Parathyroid adenoma (tissue), 2 donors: ENCODE results near the gene PRKCA.

Source experiments
- H2AFZ ChIP-seq: fragments of 300-600 bp; sonication (generic); one replicate; pipeline ENCODE4 v1.7.0; 2017; ENCODE audit warnings: antibody characterized with exemption, mild to moderate bottlenecking
- H3K27ac ChIP-seq: fragments of 300-600 bp; sonication (generic); one replicate; pipeline ENCODE4 v1.7.0; 2017
- H3K27me3 ChIP-seq: fragments of 300-600 bp; sonication (generic); one replicate; pipeline ENCODE4 v1.7.0; 2017; ENCODE audit warnings: low read length; ENCODE audit not compliant: control insufficient read depth, insufficient read depth
- H3K36me3 ChIP-seq: fragments of 300-600 bp; sonication (generic); one replicate; pipeline ENCODE4 v1.7.0; 2017; ENCODE audit warnings: low read length; ENCODE audit not compliant: control insufficient read depth, insufficient read depth
- H3K4me1 ChIP-seq: fragments of 300-600 bp; sonication (generic); one replicate; pipeline ENCODE4 v1.7.0; 2017; ENCODE audit warnings: control low read depth
- H3K4me2 ChIP-seq: fragments of 300-600 bp; sonication (generic); one replicate; pipeline ENCODE4 v1.7.0; 2017; ENCODE audit warnings: low read length
- H3K4me3 ChIP-seq: fragments of 300-600 bp; sonication (generic); one replicate; pipeline ENCODE4 v1.7.0; 2017; ENCODE audit warnings: low read depth, low read length
- H3K79me2 ChIP-seq: fragments of 300-600 bp; sonication (generic); one replicate; pipeline ENCODE4 v1.7.0; 2017; ENCODE audit warnings: control low read depth
- H3K9ac ChIP-seq: fragments of 300-600 bp; sonication (generic); one replicate; pipeline ENCODE4 v1.7.0; 2017; ENCODE audit warnings: mild to moderate bottlenecking
- H3K9me3 ChIP-seq: fragments of 300-600 bp; sonication (generic); one replicate; pipeline ENCODE4 v1.7.0; 2017; ENCODE audit warnings: low read length; ENCODE audit not compliant: control insufficient read depth
- TF ChIP-seq, protein P1 (sequence below): fragments of 300-600 bp; sonication (generic); IDR thresholded peaks from one replicate; pipeline ENCODE4 v1.7.0; 2017; ENCODE audit warnings: antibody characterized with exemption, mild to moderate bottlenecking
- donor health status: primary hyperparathyroidism.

PRKCA gene

GRCh38 chr17:66755101-66755943 lies 452.9 kb downstream of the PRKCA start:
- no peaks in the 10 kb centered on the region for H3K36me3 ChIP-seq
- H3K9ac ChIP-seq, result no peak overlapping the region
- TF ChIP-seq, protein P1, sequence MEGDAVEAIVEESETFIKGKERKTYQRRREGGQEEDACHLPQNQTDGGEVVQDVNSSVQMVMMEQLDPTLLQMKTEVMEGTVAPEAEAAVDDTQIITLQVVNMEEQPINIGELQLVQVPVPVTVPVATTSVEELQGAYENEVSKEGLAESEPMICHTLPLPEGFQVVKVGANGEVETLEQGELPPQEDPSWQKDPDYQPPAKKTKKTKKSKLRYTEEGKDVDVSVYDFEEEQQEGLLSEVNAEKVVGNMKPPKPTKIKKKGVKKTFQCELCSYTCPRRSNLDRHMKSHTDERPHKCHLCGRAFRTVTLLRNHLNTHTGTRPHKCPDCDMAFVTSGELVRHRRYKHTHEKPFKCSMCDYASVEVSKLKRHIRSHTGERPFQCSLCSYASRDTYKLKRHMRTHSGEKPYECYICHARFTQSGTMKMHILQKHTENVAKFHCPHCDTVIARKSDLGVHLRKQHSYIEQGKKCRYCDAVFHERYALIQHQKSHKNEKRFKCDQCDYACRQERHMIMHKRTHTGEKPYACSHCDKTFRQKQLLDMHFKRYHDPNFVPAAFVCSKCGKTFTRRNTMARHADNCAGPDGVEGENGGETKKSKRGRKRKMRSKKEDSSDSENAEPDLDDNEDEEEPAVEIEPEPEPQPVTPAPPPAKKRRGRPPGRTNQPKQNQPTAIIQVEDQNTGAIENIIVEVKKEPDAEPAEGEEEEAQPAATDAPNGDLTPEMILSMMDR, result no peak
- H3K4me2 ChIP-seq, result no peak overlapping the region
- H3K4me1 ChIP-seq, result no peaks in the 10 kb centered on the region
- no peak overlapping the region for H2AFZ ChIP-seq
- no peak overlapping the region for H3K27ac ChIP-seq
- no peaks in the 10 kb centered on the region for H3K9me3 ChIP-seq
- no peaks in the 10 kb centered on the region for H3K79me2 ChIP-seq
- no peaks in the 10 kb centered on the region for H3K27me3 ChIP-seq
- H3K4me3 ChIP-seq, result no peak overlapping the region

- H3K9me3 ChIP-seq, result no peaks in the 10 kb centered on the region
- no peaks in the 10 kb centered on the region for H3K27me3 ChIP-seq
- H3K27ac ChIP-seq, result no peak overlapping the region
- H3K36me3 ChIP-seq, result no peaks in the 10 kb centered on the region
- no peaks in the 10 kb centered on the region for H3K4me1 ChIP-seq
- no peak overlapping the region for H3K4me2 ChIP-seq
- H3K4me3 ChIP-seq, result no peak overlapping the region
- H2AFZ ChIP-seq, result no peak overlapping the region
- H3K79me2 ChIP-seq, result no peaks in the 10 kb centered on the region
- H3K9ac ChIP-seq, result no peak overlapping the region
- TF ChIP-seq, protein P1, result no peak
Observed at GRCh38 chr17:66755944-66756290, 453.5 kb downstream of the PRKCA start.

- Histone ChIP-seq H2AFZ (no peak overlapping the region), H3K36me3 (no peaks in the 10 kb centered on the region), H3K9me3 (no peaks in the 10 kb centered on the region), H3K27me3 (no peaks in the 10 kb centered on the region), H3K9ac (no peak overlapping the region), H3K4me3 (no peak overlapping the region), H3K4me2 (no peak overlapping the region), H3K4me1 (no peaks in the 10 kb centered on the region), H3K27ac (no peak overlapping the region), H3K79me2 (no peaks in the 10 kb centered on the region)
- TF ChIP-seq, protein P1, result no peak
Observed at GRCh38 chr17:66760324-66760723, 457.9 kb downstream of the PRKCA start.

DNA sequence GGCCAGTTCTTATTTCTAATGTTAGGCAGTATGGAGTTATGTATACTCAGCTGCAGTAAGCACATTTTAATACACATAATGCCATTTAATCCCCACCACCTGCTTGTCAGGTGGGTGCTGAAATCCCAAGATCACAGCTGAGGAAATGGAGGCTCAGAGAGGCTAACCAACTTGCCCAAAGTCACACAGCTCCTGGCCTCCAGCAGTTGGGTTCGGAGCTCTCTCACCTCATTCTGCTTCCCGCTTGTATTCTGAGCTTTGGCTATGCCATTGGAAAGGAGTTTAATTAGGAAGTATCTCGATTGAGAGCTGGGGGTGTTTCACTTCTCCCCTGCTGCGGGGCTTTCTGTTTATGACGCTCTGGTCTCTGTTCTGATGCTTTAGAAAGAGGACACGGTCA lies 459.9 kb downstream of the PRKCA start:
- no peak overlapping the region for H3K4me3 ChIP-seq
- H3K4me1 ChIP-seq, result no peaks in the 10 kb centered on the region
- no peaks in the 10 kb centered on the region for H3K27me3 ChIP-seq
- H3K36me3 ChIP-seq, result no peaks in the 10 kb centered on the region
- TF ChIP-seq, protein P1, result no peak
- H3K9me3 ChIP-seq, result no peaks in the 10 kb centered on the region
- no peak overlapping the region for H2AFZ ChIP-seq
- no peaks in the 10 kb centered on the region for H3K79me2 ChIP-seq
- H3K27ac ChIP-seq, result no peak overlapping the region
- no peak overlapping the region for H3K9ac ChIP-seq
- no peak overlapping the region for H3K4me2 ChIP-seq

- Histone ChIP-seq H3K9me3 (no peaks in the 10 kb centered on the region), H3K9ac (no peak overlapping the region), H2AFZ (no peak overlapping the region), H3K27me3 (no peaks in the 10 kb centered on the region), H3K4me2 (no peak overlapping the region), H3K27ac (no peak overlapping the region), H3K36me3 (no peaks in the 10 kb centered on the region), H3K4me1 (no peaks in the 10 kb centered on the region), H3K4me3 (no peak overlapping the region), H3K79me2 (no peaks in the 10 kb centered on the region)
- TF ChIP-seq, protein P1, result no peak
Observed at GRCh38 chr17:66763056-66763455, 460.6 kb downstream of the PRKCA start.
